ENCODE results near the gene TAPBP. TPM values are rescaled to one million over a fixed set of nuclear protein-coding genes. Genes with fewer than 3 reads are reported as not detected.

The TAPBP gene
- total and polyA plus RNA-seq, 2 of the 8 experiments (the other 6 are each of a cell fraction or from before 2014, with no cell fraction given): 24.5 to 35.4 TPM

DNA sequence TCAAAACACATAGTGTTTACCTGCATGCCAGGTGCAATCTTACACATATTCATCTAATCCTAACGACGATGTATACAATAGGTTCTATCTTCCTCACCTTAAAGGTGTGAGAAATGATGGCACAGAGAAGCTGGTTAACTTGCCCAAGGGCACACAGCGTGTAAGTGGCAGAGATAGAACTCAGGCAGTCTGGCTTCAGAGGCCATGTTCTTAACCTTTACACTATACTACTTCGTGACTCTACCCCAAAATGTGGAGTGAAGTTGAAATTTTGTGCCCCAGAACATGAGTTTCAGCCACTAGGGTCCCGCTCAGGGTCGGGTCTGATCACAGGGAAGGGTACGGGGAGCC lies 42.8 kb downstream of the TAPBP start:
- Histone ChIP-seq H3K56ac (replicated peaks; ENCODE audit: insufficient read length, low read depth, low read length) (peak overlapping the region; percentile 87), H3K79me1 (ENCODE audit: low read depth, low read length) (peaks cover 6% of the 10 kb centered on the region; the same call in 1 of the 2 replicates), H3K36me3 (ENCODE audit: control insufficient read depth in 2 of 4, insufficient read depth in 4 of 4, low read length in 3 of 4) (peaks cover 25 to 60% (median 51%) of the 10 kb centered on the region in 4 experiments; a peak in 7 of 8 replicates), H4K20me1 (replicated peaks in 1 of 2; ENCODE audit: control insufficient read depth in 1 of 2, insufficient read depth in 2 of 2, low read length in 2 of 2) (peaks cover 9 to 17% of the 10 kb centered on the region in 2 experiments), H3K4me1 (replicated peaks in 1 of 4; ENCODE audit: control insufficient read depth in 3 of 4, insufficient read depth in 4 of 4, low read length in 3 of 4) (peaks cover 0 to 22% (median 8%) of the 10 kb centered on the region in 4 experiments; a peak in 6 of 7 replicates), H3K4me2 (ENCODE audit: insufficient read depth in 1 of 2, low read depth in 2 of 2, low read length in 2 of 2) (peak overlapping the region; percentile 82 to 86), H4K8ac (ENCODE audit: extremely low read depth, insufficient read depth, low read length) (peak overlapping the region; percentile 99; the same call in 1 of the 2 replicates), H2BK5ac (ENCODE audit: low read depth, low read length) (peak overlapping the region; percentile 93), H2BK20ac (ENCODE audit: low read length) (no peak overlapping the region), H4K5ac (ENCODE audit: insufficient read length, low read depth, low read length) (peak overlapping the region; percentile 82), H3K4me3 (ENCODE audit: extremely low read depth in 1 of 4, insufficient read depth in 2 of 4, low read depth in 3 of 4, low read length in 4 of 4) (peak overlapping the region; percentile 81 to 100 (median 100)), H3K14ac (ENCODE audit: insufficient read length) (no peak overlapping the region), H3K23ac (ENCODE audit: insufficient read length) (no peak overlapping the region), H3K79me2 (ENCODE audit: control insufficient read depth in 1 of 2, insufficient read depth in 2 of 2, low read length in 2 of 2) (peaks cover 26 to 43% of the 10 kb centered on the region in 2 experiments), H2AK5ac (ENCODE audit: low read depth, low read length) (no peak overlapping the region), H2AFZ (ENCODE audit: low read length) (peak overlapping the region; percentile 99), H3K9me3 (ENCODE audit: insufficient read depth in 2 of 2, low read depth in 1 of 2, low read length in 1 of 2) (no peaks in the 10 kb centered on the region), H2BK15ac (ENCODE audit: low read length) (no peak overlapping the region), H3K4ac (replicated peaks; ENCODE audit: insufficient read length, low read depth, low read length) (peak overlapping the region; percentile 10), H3K27ac (ENCODE audit: low read depth, low read length) (peak overlapping the region; percentile 98), H2BK120ac (replicated peaks; ENCODE audit: low read depth, low read length) (no peak overlapping the region), H2BK12ac (ENCODE audit: low read depth, low read length) (no peak overlapping the region; the same call in 1 of the 2 replicates), H4K91ac (replicated peaks; ENCODE audit: insufficient read length, low read length) (peak overlapping the region; percentile 42), H3K9ac (replicated peaks in 1 of 4; ENCODE audit: extremely low read depth in 1 of 4, low read depth in 3 of 4, low read length in 3 of 4) (peak overlapping the region; percentile 55 to 96 (median 90)), H3K27me3 (replicated peaks in 1 of 4; ENCODE audit: control insufficient read depth in 3 of 4, extremely low read depth in 1 of 4, insufficient read depth in 3 of 4, low read length in 3 of 4) (no peaks in the 10 kb centered on the region), H3K23me2 (ENCODE audit: low read depth, low read length) (peaks cover 15% of the 10 kb centered on the region), H3K18ac (ENCODE audit: extremely low read depth, low read length) (peak overlapping the region; percentile 56; the same call in 1 of the 2 replicates)
- 9% methylated on average over 7 of the region's 7 CpGs; no CpG with 5 or more reads in 1 of the 2 experiments for WGBS, 2 experiments (ENCODE audit: extremely low coverage in 1 of 2, insufficient coverage in 1 of 2, insufficient read length in 1 of 2, insufficient replicate concordance in 2 of 2, low coverage in 1 of 2, low lambda C conversion rate in 2 of 2, missing lambda C conversion rate in 1 of 2)
- DNase-seq (ENCODE audit: low read depth in 1 of 2, low spot score in 2 of 2) (no peak), FAIRE-seq (no peak)
- ChIA-PET CTCF (ENCODE audit: partially characterized antibody) (interaction anchor here (0.6 to 4.3 kb wide), 7 partner anchors 9 to 114 kb away, joined by 3 to 15 read pairs (median 5); partner anchors contain the start of gene RGL2), POLR2A (ENCODE audit: partially characterized antibody) (interaction anchor here (0.9 to 5.4 kb wide), 37 partner anchors 8 to 378 kb away, joined by 3 to 88 read pairs (median 7); partner anchors contain the start of genes BRD2, CUTA, HSD17B8 and PFDN6)
- TF ChIP-seq CBX8 (IDR thresholded peaks at IDR 0.05; ENCODE audit: borderline replicate concordance, low read depth, low read length): no peak
- peak; percentile 95 for TF ChIP-seq KDM1A (IDR thresholded peaks at IDR 0.05; ENCODE audit: borderline replicate concordance, low read length)
- TF ChIP-seq FOSL1 (IDR thresholded peaks at IDR 0.05; ENCODE audit: insufficient read depth, low read depth, low read length): no peak

Data from H1 (cell line).